ENCODE measurements around the gene MTHFR. TPM values are rescaled to one million over a fixed set of nuclear protein-coding genes. Genes with fewer than 3 reads are reported as not detected.

MTHFR gene
- polyA plus RNA-seq, 1 of the 3 experiments (the other 2 are of a cell fraction): 5.3 TPM

DNA sequence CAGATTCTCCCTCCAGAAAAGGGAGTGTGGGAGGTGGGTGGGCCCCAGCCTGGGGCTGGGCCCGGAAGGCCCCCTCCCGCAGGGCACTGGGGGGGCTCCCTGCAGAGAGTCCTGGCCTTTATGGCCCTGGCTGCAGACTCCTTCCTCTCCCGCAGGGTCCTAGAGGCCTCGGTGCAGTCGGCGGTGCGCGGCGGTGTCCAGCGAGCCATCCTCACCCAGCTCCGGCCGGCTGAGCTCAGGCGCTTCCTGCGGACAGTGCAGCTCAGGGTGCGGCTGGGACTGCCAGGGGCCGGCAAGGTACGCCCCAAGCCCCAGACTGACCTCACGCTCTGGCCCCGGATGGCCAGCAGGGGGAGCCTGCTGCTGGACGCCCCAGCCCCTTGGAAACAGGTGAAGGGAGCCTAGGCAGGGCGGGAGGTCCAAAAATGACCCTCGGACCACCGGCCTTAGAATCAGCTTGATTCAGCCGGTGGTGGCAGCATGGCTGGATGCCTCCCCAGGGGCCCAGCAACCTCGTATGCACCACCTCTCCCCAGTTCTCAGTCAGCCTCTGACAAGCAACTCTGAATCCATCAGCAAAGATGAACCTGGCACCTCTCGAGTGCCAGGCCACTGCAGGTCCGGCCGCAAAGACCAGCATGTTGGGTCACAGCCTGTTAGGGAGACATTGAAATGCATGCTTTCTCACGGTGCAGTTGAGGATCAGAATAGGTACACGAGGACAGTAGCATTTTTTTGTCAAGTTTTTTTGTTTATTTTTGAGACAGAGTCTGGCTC lies 20.6 kb downstream of the MTHFR start:
- ChIA-PET CTCF (interaction anchor here (0.9 to 4.7 kb wide), 16 partner anchors 9 to 747 kb away, joined by 3 to 35 read pairs (median 4); partner anchors contain the start of genes CLCN6 and MTHFR), POLR2A (interaction anchor here (0.6 to 1.2 kb wide), 2 partner anchors 10 to 140 kb away, joined by 3 to 4 read pairs; no protein-coding TSS in a partner anchor)
- Histone ChIP-seq H3K9ac (no peak overlapping the region), H3K27ac (ENCODE audit: low read depth in 2 of 2, low read length in 1 of 2) (no peak overlapping the region; a peak in 1 of 4 replicates), H2AFZ (ENCODE audit: low read depth) (0 out of 2 replicates have a peak overlapping the region, but pooled peaks have one; percentile 22), H3K79me2 (ENCODE audit: insufficient read depth) (no peaks in the 10 kb centered on the region), H3F3A (replicated peaks; ENCODE audit: insufficient read depth) (peaks cover 4% of the 10 kb centered on the region), H3K27me3 (ENCODE audit: insufficient read depth) (no peaks in the 10 kb centered on the region), H3K4me1 (ENCODE audit: control insufficient read depth in 1 of 2, insufficient read depth in 2 of 2, low read depth in 1 of 2, low read length in 1 of 2) (peaks cover 0 to 24% of the 10 kb centered on the region in 2 experiments; a peak in 1 of 4 replicates), H3K4me2 (no peak overlapping the region), H3K9me3 (no peaks in the 10 kb centered on the region), H3K36me3 (replicated peaks in 1 of 2; ENCODE audit: control insufficient read depth in 1 of 2, insufficient read depth in 2 of 2, low read length in 1 of 2) (no peaks in the 10 kb centered on the region), H3K4me3 (ENCODE audit: low read depth in 2 of 2, low read length in 1 of 2) (peak overlapping the region in 1 of 2 experiments; percentile 35; a peak in 1 of 4 replicates), H4K20me1 (ENCODE audit: insufficient read depth) (no peaks in the 10 kb centered on the region), H3K9me2 (no peaks in the 10 kb centered on the region)
- DNase-seq: peak; percentile 93
- WGBS (ENCODE audit: low lambda C conversion rate): 19% methylated on average over 7 of the region's 30 CpGs
- TF ChIP-seq, protein P1, sequence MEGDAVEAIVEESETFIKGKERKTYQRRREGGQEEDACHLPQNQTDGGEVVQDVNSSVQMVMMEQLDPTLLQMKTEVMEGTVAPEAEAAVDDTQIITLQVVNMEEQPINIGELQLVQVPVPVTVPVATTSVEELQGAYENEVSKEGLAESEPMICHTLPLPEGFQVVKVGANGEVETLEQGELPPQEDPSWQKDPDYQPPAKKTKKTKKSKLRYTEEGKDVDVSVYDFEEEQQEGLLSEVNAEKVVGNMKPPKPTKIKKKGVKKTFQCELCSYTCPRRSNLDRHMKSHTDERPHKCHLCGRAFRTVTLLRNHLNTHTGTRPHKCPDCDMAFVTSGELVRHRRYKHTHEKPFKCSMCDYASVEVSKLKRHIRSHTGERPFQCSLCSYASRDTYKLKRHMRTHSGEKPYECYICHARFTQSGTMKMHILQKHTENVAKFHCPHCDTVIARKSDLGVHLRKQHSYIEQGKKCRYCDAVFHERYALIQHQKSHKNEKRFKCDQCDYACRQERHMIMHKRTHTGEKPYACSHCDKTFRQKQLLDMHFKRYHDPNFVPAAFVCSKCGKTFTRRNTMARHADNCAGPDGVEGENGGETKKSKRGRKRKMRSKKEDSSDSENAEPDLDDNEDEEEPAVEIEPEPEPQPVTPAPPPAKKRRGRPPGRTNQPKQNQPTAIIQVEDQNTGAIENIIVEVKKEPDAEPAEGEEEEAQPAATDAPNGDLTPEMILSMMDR (IDR thresholded peaks at IDR 0.05): peak; percentile 81
- TF ChIP-seq EP300 (IDR thresholded peaks at IDR 0.05; ENCODE audit: borderline replicate concordance in 1 of 2, low read depth in 1 of 2, low read length in 1 of 2) (no peak), SMC3 (IDR thresholded peaks at IDR 0.05; ENCODE audit: low read depth, low read length) (peak; percentile 49), FOXJ3 (CRISPR knock-in tag; IDR thresholded peaks at IDR 0.05) (no peak), RAD21 (IDR thresholded peaks at IDR 0.05; ENCODE audit: low read length) (peak; percentile 51), FOXM1 (IDR thresholded peaks at IDR 0.05; ENCODE audit: low read depth) (no peak)

DNA sequence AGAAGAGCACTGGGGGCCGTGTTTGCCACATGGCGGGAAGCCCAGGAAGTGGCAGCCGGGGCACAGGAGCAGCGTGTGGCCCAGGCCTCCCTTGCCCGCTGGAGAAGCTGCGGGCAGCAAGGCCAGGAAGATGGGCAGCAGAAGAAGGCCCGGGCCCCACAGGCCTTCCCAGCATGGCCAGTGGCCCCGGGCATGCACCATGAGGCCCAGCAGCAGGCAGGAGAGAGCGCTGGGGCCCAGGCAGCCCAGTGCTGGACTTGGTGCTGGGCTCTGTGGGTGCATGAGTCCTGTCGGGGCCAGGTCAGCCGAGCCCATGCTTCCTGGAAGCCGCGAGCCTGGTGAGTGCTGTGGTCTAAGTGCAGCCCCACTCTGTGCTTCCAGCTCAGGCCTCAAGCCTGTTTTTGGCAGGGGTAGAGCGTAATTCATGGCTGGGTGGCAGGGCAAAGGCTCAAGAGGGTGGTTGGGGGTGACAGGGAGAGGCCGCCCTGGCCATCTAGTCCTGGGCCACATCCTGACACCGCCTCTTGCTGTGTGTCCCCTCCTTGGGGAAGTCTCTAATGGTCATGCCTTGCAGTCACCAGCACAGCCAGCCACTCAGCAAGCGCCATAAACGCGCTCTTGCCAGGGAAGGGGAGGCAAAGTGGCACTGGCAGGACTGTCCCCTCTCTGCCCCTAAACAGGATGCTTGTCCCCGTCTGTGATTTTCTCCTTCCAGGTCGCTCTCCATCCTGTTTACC lies 21.3 kb downstream of the MTHFR start:
- Histone ChIP-seq H3K4me1 (ENCODE audit: control insufficient read depth in 1 of 2, insufficient read depth in 2 of 2, low read depth in 1 of 2, low read length in 1 of 2) (peaks cover 0 to 24% of the 10 kb centered on the region in 2 experiments; a peak in 1 of 4 replicates), H3K79me2 (ENCODE audit: insufficient read depth) (no peaks in the 10 kb centered on the region), H3K27me3 (ENCODE audit: insufficient read depth) (no peaks in the 10 kb centered on the region), H3K27ac (ENCODE audit: low read depth in 2 of 2, low read length in 1 of 2) (no peak overlapping the region), H3K9me3 (no peaks in the 10 kb centered on the region), H3F3A (replicated peaks; ENCODE audit: insufficient read depth) (peaks cover 4% of the 10 kb centered on the region), H3K9ac (no peak overlapping the region), H3K4me3 (ENCODE audit: low read depth in 2 of 2, low read length in 1 of 2) (no peak overlapping the region), H3K4me2 (no peak overlapping the region), H3K9me2 (no peaks in the 10 kb centered on the region), H2AFZ (ENCODE audit: low read depth) (0 out of 2 replicates have a peak overlapping the region, but pooled peaks have one; percentile 22), H4K20me1 (ENCODE audit: insufficient read depth) (no peaks in the 10 kb centered on the region), H3K36me3 (replicated peaks in 1 of 2; ENCODE audit: control insufficient read depth in 1 of 2, insufficient read depth in 2 of 2, low read length in 1 of 2) (no peaks in the 10 kb centered on the region)
- TF ChIP-seq, protein P1 (IDR thresholded peaks at IDR 0.05): no peak
- no peak for TF ChIP-seq EZH2phosphoT487 (IDR thresholded peaks at IDR 0.05; ENCODE audit: borderline replicate concordance, low read depth)
- ChIA-PET CTCF (interaction anchor here (0.7 to 4.7 kb wide), 15 partner anchors 9 to 367 kb away, joined by 3 to 35 read pairs (median 5); partner anchors contain the start of genes CLCN6 and MTHFR), POLR2A (interaction anchor here (1.2 kb wide), 1 partner anchor 11 kb away, joined by 4 read pairs; no protein-coding TSS in a partner anchor)
- WGBS (ENCODE audit: low lambda C conversion rate): 80% methylated on average over 14 of the region's 21 CpGs
- DNase-seq: no peak

Data from SK-N-SH (cell line).